NCI-H128 (cell line): ENCODE data around the gene CACNB4.

Source experiments
- DNase-seq: peaks from one replicate; lab custom pipeline; 2025; ENCODE audit not compliant: unreplicated experiment; lab: John Stamatoyannopoulos, UW

CACNB4 gene

DNA sequence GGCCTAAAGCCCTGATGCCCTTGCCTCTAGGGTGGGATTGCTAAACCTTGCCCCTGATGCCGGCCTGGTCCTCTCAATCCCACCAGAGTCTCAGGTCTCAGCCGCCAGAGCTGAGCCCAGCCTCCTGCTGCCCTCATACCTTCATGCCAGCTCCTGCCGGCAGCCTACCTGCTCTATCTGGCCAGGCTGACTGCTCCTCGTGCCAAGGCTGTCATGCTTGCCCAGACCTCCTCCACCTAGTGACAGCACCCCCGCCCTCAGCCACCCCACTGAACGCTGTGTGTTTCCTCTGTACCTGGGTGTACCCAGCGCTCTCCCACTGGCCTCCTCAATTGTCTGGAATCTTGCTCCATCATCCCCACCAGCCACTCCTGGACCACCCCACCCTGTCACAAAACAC, 120.1 kb downstream of the CACNB4 start:
- DNase-seq, result no peak

DNA sequence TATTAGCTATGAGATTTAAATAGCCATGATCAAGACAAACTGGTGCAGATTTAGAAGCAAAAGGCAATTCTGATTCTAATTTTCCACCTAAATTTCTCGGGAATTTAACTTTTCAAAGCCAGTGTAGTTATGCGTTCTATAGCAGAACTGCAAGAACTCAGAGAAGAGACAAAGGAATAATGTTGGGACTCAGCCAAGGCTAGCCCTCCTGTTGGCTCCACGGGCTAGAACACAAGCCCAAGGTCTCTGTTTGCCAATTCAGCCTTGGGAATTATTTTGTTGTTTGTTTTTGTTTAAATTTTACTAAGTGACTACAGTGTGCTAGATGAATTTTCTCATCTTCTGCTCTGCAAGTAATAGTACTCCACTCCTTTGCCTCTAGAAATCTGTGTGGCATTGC, 121.2 kb downstream of the CACNB4 start:
- DNase-seq, result no peak

DNA sequence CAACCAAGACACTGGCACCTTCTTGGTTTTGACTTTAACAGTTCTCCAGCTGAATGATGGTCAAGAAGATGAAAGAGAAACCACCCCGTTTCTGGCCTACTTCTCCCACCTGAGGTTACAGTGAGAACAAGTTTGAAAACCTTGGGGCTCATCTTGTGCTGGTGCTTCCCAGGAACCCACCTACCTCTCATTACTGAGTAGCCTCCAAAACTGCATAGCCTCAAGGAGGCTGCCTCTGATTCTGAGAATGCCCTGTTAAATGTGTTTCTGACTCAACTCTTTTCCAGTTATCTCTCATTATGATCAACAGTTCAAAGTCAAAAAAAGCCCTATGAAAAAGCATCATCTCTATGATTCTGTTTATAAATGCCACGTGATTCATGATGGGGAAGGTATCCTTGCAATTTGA, 121.9 kb downstream of the CACNB4 start:
- no peak for DNase-seq

DNA sequence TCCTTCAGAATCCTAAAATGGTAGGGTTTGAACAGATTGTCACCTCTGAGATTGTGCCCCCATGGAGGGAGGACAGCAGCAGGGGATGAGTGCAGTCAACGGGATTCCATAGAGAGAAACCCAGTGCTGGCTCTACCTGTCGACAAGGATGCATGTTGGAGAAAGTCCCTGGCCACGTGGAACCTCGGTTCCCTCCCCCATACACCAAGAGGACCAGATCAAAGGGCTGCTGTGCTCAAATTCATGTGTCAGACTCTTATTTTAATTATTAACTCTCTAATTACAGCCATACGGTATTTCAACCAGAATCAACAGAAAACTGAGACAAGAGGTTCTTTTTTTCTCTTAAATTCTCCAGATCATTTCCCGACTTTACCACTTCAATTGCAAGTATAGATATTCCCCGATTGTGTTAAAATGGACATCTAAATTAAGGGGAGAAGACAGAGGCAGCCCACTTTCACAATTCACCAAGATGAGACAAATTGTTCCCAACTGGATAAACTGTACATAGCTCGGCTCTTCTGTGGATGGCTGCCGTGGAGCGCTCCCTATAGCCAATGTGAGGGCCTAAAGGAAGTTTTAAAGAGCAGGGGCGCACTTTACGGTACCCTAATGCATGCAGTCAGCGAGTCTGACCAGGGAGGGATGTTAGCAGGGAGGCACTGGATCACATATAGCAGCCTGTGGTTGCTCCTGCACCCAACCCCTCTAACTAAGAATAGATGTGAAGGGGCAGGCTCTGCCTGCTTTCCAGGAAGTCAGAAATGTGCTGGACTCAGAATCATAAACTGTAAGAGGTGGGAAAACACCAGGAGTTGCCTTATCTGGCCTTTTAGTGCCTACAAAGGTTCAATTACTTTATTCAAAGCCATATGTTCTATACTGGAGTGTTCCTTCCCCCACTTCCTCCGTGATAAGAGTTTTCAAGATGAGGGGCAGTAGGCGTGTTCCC, 123.1 kb downstream of the CACNB4 start:
- DNase-seq, result no peak

- DNase-seq, result no peak
Measured at GRCh38 chr2:151974988-151975387, 123.9 kb downstream of the CACNB4 start.

- DNase-seq, result peak; percentile 15
Measured at GRCh38 chr2:151973901-151974199, 125.0 kb downstream of the CACNB4 start.

DNA sequence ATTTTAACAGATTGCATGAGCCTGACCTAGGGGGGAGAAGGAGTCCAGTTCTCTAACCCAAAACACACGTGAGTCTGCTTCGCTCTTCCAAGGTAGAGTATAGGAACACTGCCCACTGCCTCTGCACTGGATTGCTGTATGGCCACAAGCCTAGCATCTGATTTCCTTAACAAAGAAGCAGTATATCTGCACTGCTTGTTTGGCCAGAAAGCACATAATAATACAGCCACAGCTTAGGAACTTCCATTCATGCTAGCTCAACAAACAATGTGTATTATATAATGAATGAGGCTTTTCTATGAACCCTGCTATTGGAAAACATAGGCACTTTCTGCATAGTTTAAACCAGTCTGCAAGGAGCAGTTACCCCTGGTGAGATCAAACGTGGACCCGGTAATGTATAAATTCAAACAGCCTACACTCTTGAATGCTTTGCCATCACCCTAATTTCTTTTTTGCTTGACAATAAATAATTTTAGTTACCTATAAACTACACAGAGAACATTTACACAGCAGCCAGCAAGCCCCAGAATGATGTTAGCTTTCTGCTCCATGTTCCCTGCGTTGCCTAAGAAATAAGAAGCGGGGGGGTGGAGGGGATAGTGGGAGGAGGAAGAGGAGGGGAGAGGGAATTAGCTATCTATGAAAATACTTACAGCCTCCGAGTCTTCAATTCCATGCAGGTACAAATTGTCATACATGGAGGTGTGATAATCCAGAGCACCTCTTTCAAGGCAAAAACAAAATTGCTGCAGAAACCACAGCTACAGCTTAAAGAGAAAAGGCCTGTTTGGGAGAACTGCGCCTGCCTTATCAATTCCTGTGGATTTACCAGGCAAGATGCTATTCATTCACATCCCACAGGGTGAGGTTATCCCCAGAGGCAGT, 125.6 kb downstream of the CACNB4 start:
- no peak for DNase-seq

DNA sequence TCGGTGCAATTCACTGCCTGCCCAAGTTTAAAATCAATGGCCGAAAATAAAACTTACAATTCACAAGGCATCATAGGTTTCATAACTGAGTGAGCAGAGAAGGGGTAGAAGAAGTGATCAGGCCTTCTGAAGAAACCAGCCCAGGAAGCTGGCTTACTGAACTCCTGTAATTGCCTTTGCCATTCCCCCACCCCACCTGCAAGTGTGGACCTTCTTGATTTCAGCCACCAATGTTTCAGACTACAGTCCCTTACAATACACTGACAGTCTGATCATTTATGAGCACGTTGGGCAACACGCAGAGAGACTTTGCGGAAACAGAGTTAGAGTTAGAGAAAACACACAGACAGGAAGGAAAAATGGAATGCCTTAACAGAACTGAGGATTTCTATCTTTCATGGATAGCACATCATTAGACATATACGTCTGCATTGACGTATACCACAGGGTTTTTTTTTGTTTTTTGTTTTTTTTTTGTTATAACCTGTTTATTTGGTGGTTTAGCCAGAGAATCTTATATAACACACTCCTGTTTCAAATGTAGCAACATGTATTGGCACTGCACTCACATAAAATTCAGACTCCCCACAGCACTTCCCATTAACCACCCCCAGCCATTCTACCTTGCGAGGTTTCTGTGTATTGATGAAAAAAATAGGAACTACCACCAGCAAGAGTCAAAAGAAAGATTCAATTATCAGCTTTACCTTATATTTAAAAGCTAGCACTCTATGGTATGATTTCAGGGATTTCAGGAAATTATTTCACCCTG, 126.4 kb downstream of the CACNB4 start:
- no peak for DNase-seq

GRCh38 chr2:151971301-151972051, 127.4 kb downstream of the CACNB4 start:
- DNase-seq, result no peak

DNA sequence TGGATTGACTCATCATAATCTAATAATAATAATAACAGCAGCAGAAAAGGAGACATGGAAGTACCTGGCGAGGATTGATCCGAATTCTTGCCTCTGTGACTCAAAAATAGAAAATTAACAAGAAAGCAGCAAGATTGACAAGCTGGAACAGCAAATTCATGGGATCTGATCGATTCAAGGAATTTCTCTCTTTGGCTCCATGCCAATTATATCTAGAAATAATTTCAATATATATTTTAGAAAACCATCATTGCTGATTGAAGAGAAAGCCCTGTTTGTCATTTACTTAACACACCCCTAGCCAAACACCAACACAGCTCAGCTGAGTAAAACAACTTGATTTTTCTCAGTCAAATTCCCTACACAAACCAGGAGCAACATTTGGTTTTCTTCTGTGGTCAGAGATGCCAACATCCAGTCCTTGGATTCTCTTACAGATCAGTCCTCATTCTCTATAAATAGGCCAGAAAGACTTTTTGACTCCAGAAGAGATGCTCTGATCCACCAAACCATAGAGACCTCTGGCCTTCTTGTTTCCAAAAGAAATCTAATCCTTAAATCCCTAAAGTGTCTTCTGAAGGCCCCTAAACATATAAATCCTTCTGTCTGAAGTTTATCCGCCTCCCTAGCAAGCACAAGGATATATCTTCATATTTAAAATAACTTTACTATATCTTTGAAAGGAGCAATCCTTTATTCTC, 129.9 kb downstream of the CACNB4 start:
- no peak for DNase-seq

DNA sequence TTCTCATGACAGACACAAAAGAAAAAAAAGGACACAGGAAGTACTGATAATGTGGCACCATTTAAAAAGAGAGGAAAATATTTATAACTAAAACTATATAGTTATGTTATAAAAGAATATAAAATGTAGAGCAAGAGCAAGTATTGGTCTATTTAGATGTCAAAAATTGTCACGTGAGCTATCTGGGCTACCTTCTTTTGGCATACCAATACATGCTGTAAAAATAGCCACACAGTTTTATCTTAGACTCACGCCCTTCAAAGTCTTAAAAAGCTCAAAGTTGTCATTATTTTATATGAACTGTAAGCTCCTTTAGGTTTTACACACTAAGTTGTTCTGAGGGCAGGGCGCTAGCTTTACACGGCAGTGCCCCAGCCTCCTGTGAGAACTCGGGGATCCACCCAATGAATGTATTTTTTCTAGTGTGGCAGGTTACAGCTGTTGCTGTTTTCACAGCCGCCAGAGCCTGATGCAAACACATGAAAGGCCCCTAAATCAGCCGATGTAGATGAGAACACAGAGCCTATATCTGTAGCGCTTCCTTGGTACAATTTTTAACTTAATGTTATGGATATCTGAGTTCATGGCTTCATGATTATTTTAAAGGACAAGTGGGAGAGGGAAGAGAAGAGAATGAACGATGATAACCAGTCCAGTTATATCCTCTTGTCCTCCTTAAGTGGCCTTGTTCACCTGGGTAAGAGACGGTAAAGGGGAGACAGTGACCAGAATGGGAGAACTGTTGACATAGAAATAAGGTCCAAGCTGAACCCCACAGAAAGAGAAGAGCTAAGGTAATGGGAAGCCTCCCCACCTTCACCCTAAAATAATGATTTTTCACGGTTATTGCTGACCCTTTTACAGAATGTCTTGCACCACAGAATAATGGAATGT, 130.8 kb downstream of the CACNB4 start:
- DNase-seq, result no peak

DNA sequence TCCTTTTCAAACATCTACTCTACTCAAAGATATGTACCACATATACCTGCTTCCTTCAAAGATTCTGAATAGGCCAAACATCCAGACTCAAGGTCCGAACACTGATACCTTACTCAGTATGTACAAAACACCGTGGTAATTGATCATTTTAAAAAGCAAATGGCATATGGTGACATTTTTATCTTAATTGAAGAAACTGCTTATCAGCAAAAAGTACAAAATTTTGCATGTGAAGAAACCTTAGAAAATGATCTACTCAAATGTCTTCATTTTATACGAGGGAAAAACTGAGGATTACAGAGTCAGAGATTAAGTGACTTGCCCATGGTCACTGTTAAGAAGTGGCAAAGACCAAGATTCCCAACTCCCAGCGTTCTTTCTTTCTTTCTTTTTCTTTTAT, 133.0 kb downstream of the CACNB4 start:
- DNase-seq, result no peak

GRCh38 chr2:151961558-151961957, 137.3 kb downstream of the CACNB4 start:
- DNase-seq, result no peak

DNA sequence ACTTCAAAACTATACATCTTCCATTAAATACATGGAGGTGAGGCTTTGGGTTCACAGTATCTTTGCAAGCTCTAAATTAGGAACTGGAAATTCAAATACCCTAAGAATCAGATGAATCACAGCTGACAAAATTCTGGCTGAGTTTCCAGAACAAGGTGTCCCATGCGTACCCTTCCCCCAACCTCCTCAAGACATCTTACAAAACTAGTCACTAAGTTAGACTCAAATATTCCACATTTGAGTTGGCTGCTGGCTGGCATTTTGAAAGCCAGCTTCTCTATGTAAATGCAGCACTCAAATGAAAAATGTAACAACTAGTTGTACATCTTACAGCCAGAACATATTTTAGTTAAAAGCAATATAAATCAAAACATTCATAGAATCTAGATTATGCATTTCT, 139.6 kb downstream of the CACNB4 start:
- no peak for DNase-seq

- no peak for DNase-seq
Measured at GRCh38 chr2:151953467-151953866, 145.4 kb downstream of the CACNB4 start.

DNA sequence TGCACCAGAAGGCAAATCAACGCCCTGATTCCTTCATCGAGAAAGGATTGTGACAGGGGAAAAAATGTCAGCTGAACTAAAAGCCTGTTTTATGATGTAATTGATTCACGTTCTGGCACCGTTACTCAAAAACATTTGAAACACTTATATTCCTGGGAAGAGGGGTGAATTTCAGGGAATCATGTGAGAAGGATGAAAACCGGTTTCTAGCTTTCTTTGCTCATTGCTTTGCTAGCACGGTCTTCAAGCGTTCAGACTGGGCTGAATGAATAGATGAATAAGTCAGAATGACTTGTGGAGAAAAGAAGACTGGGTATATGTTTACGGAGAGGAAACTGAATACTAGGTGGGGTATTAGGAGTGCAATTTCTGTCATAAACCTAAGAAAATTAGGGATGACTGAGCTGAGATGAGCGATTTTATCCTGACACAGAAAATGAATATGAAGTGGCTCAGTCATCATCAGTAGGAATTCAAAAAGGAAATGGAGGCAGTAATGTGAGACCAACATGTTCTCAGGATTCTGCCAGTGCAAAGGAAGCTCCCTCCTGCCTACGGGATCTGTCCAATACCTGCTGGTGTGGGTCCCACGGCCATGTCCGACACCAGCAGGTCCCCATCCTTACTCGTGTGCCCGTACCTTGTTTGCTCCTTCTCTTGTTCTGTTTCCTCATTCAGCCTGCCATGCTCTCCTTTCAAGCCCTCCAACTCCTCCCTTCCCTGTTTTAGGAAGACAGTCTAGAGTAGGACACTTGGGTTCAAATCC, 146.0 kb downstream of the CACNB4 start:
- no peak for DNase-seq

- no peak for DNase-seq
Measured at GRCh38 chr2:151947813-151948165, 151.1 kb downstream of the CACNB4 start.
